Ishikawa (cell line): ENCODE results near the gene RD3L.

Experiments used
- CEBPB ChIP-seq: IDR thresholded peaks from 2 replicates; pipeline ENCODE4 v1.6.1; 2012
- CREB1 ChIP-seq: IDR thresholded peaks from 2 replicates; pipeline ENCODE4 v1.6.1; 2012; ENCODE audit warnings: low read depth
- EGR1 ChIP-seq: IDR thresholded peaks from 2 replicates; pipeline ENCODE4 v1.6.1; 2012
- EP300 ChIP-seq: IDR thresholded peaks from 2 replicates; pipeline ENCODE4 v1.6.1; 2012; ENCODE audit warnings: borderline replicate concordance
- FOXM1 ChIP-seq: IDR thresholded peaks from 2 replicates; pipeline ENCODE4 v1.6.1; 2012; ENCODE audit warnings: low read depth, borderline replicate concordance
- MAX ChIP-seq: IDR thresholded peaks from 2 replicates; pipeline ENCODE4 v1.6.1; 2012
- NFIC ChIP-seq: IDR thresholded peaks from 2 replicates; pipeline ENCODE4 v1.6.1; 2012
- RAD21 ChIP-seq: IDR thresholded peaks from 2 replicates; pipeline ENCODE4 v1.6.1; 2012; ENCODE audit warnings: low read depth
- REST ChIP-seq: IDR thresholded peaks from 2 replicates; pipeline ENCODE4 v1.6.1; 2012; ENCODE audit warnings: low read depth, mild to moderate bottlenecking
- TAF1 ChIP-seq: IDR thresholded peaks from 2 replicates; pipeline ENCODE4 v1.6.1; 2012; ENCODE audit warnings: low read depth, mild to moderate bottlenecking
- TCF12 ChIP-seq: IDR thresholded peaks from 2 replicates; pipeline ENCODE4 v1.6.1; 2012; ENCODE audit warnings: low read depth
- TEAD4 ChIP-seq: IDR thresholded peaks from 2 replicates; pipeline ENCODE4 v1.6.1; 2012
- USF1 ChIP-seq: IDR thresholded peaks from 2 replicates; pipeline ENCODE4 v1.6.1; 2012
- YY1 ChIP-seq: IDR thresholded peaks from 2 replicates; pipeline ENCODE4 v1.6.1; 2012; ENCODE audit warnings: low read depth
- ZBTB7A ChIP-seq: IDR thresholded peaks from 2 replicates; pipeline ENCODE4 v1.6.1; 2012; ENCODE audit warnings: low read depth

RD3L gene

GRCh38 chr14:103949131-103949790, 6.9 kb upstream of the RD3L start:
- TF ChIP-seq ZBTB7A: no peak
- no peak for TF ChIP-seq CEBPB
- TF ChIP-seq TAF1: no peak
- TF ChIP-seq CREB1: no peak
- no peak for TF ChIP-seq REST
- no peak for TF ChIP-seq FOXM1
- no peak for TF ChIP-seq USF1
- no peak for TF ChIP-seq RAD21
- TF ChIP-seq TCF12: no peak
- no peak for TF ChIP-seq NFIC
- no peak for TF ChIP-seq EP300
- TF ChIP-seq YY1: no peak
- no peak for TF ChIP-seq TEAD4
- no peak for TF ChIP-seq EGR1
- TF ChIP-seq MAX: no peak

GRCh38 chr14:103948442-103948841, 6.1 kb upstream of the RD3L start:
- TF ChIP-seq EGR1: no peak
- TF ChIP-seq NFIC: no peak
- no peak for TF ChIP-seq FOXM1
- TF ChIP-seq USF1: no peak
- TF ChIP-seq ZBTB7A: no peak
- no peak for TF ChIP-seq YY1
- TF ChIP-seq REST: no peak
- TF ChIP-seq TCF12: no peak
- TF ChIP-seq TAF1: no peak
- no peak for TF ChIP-seq CEBPB
- TF ChIP-seq RAD21: no peak
- TF ChIP-seq EP300: no peak
- no peak for TF ChIP-seq CREB1
- no peak for TF ChIP-seq TEAD4
- no peak for TF ChIP-seq MAX

- TF ChIP-seq RAD21: no peak
- TF ChIP-seq NFIC: no peak
- no peak for TF ChIP-seq EP300
- no peak for TF ChIP-seq TAF1
- TF ChIP-seq EGR1: no peak
- no peak for TF ChIP-seq REST
- TF ChIP-seq CEBPB: no peak
- TF ChIP-seq USF1: no peak
- no peak for TF ChIP-seq YY1
- TF ChIP-seq TCF12: no peak
- no peak for TF ChIP-seq MAX
- TF ChIP-seq CREB1: no peak
- TF ChIP-seq ZBTB7A: no peak
- TF ChIP-seq TEAD4: no peak
- no peak for TF ChIP-seq FOXM1
These were observed 4.6 kb upstream of the RD3L start for GRCh38 chr14:103946975-103947374.
